AG20443 (cell line): ENCODE results near the gene LRP3.
"Not testable (repeated sequence)": the region's sequence is repeated elsewhere in the genome, so short reads cannot be mapped to it uniquely, and the experiment has no call there.

ENCODE experiments used
- DNase-seq: peaks from one replicate; pipeline ENCODE4 v3.0.0; 2012; ENCODE audit warnings: low spot score, mixed read lengths

Gene LRP3

DNA sequence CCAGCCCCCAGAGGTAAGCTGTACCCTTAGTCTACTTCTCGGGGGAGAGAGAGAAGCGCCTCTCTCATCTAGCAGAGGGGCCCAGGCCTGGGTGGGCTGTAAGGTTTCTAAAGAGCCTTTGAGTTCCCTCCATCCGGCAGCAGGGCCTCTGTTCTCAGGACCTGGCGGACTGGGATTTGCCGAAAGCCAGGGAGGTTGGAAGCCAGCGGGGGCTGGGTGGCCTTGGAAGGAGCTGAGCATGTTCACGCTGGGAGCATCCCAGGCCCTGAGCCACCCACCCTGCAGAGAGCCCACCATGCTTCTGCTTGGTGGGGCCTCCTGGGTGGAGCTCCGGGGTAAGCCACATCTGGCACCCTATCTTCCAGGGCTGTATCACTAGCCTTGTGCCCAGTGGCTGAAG lies 23.8 kb downstream of the LRP3 start:
- DNase-seq: no peak

GRCh38 chr19:33219261-33219815 lies 25.2 kb downstream of the LRP3 start:
- DNase-seq: no peak

- no peak for DNase-seq
Observed at GRCh38 chr19:33220115-33220514, 26.0 kb downstream of the LRP3 start.

GRCh38 chr19:33220735-33221134 lies 26.6 kb downstream of the LRP3 start:
- no peak for DNase-seq

GRCh38 chr19:33221638-33222037 lies 27.5 kb downstream of the LRP3 start:
- DNase-seq: no peak

GRCh38 chr19:33222255-33222654 lies 28.1 kb downstream of the LRP3 start:
- DNase-seq: not testable (repeated sequence)

DNA sequence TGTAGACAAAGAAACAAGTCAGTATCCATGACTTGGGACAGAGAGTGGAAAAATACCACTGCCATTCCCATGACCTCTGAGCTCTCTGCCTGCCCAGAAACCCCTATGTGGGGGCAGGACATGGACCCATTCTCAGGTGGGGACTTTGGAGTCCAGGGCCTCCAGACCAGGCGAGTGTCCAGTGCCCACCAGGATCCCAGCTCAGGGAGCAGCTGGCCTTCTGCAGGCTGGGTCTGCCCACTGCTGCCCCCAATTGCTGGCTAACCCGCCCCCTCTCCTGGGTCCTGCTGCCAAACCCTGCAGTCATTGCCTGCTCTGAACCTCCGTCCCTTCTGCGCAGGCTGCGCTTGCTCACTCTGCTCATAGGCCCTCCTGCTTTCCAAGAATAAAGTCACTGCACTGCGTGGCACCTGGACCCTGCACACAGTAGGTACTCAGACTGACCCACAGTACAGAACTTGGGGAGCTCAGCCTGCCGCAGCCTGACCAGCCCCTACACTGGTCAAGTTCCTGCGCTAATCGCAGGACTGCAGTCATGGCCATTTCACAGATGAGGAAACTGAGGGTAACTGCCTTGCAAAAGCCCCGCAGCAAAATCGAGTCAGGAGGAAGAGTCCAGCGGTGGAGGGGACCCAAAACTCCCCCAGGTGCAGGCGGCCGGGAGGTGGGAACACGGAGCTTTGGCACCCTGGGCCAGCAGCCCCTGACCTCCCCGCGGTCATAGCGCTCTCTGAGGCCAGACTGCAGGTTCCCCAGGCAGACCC lies 30.7 kb downstream of the LRP3 start:
- no peak for DNase-seq

GRCh38 chr19:33225458-33225926 lies 31.4 kb downstream of the LRP3 start, which contains the start of gene SLC7A10:
TSS of gene SLC7A10 (minus strand) at chr19:33225850. CDS start at chr19:33225703, 147 bp downstream.
- peak; percentile 55 for DNase-seq

GRCh38 chr19:33226550-33227241 lies 32.6 kb downstream of the LRP3 start:
- DNase-seq: no peak

GRCh38 chr19:33227242-33227650 lies 33.1 kb downstream of the LRP3 start:
- DNase-seq: no peak

DNA sequence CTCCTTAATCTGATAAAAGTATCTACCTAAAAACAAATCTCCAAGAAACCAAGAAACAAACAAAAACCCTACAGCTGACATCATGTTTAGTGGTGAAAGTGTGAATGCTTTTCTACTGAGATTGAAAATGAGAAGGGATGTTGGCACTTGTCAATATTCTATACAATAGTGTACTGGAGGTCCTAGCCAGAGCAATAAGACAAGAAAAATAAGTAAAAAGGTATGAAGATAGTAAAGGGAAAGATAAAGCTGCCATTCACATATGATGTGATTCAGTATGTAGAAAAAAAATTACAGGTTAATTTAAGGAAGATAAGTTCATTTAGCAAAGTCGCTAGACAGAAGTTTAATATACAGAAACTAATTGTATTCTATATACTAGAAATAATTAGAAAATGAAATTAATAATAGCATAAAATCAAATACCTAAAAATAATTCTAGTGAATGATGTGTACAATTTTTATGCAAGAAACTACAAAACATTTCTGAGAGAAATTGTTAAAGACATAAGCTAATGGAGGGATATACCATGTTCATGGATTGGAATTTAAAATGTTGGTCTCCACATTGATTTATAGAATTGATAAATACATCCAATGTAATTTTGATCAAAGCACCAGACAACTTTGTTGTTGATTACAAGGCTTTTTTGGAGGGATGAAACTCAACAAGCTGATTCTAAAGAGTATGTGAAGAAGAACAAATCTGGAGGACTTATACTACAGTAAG lies 33.9 kb downstream of the LRP3 start:
- DNase-seq: no peak

GRCh38 chr19:33229962-33230361 lies 35.8 kb downstream of the LRP3 start:
- DNase-seq: no peak

DNA sequence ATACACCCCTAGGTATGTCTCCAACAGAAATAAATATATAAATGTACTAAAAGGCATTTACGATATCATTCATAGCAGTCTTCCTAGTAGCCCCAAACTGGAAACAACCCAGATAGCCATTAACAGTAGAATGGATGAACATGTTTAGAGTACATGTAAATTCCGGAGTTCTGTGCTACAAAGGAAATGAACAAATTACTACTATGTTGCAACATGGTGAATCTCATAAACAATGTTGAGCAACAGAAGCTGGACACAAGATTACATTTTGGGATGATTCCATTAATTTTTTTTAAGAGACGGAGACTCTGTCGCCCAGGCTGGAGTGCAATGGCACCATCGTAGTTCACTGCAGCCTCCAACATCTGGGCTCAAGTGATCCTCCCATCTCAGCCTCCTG lies 37.4 kb downstream of the LRP3 start:
- peak; percentile 57 for DNase-seq

DNA sequence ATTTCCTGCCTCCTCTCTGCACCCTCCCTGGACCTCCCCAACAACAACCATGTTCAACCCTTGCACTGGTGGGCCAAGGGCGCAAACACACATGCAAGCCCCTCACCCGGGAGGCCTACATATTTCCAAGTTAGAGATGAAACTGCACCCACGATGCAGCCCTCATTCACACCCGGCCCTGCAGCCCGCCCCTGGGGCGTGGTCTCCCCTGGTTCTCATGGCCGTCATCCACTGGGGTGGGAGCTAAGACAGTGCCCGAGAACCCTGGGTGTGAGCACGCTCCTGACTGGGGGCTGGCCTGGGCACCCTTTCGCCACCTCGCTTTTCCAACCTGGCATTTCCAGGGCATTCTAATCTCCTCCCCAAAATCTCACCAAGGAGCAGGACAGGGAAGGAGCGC lies 38.5 kb downstream of the LRP3 start:
- no peak for DNase-seq

DNA sequence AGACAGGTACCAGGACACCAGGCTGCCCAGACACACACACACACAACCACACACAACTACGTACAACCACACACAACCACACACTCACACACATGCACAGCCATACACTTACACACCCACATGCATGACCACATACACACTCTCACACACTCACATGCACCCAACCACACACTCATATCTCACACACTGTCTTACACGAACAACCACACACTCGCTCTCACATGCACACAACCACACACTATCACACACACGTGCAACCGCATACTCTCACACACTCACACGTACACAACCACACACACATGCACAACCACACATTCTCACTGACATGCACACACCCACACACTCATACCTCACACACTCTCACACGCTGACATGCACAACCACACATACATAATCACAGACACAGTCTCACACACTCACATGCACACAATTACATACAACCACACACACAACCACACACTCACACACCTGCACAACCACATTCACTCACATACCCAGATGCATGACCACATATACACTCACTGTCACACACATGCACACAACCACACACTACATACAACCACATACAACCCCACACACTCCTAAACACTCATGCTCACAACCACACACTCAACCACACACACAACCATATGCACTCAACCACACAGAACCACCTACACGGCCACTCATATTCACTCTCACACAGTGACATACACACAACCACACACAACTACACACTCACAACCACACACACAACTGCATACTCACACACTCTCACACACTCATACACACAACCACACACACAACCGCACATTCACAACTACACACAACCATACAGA lies 39.1 kb downstream of the LRP3 start:
- DNase-seq: no peak

- DNase-seq: no peak
Observed at GRCh38 chr19:33234092-33234491, 40.0 kb downstream of the LRP3 start.

- DNase-seq: no peak
Observed at GRCh38 chr19:33234736-33235135, 40.6 kb downstream of the LRP3 start.

- DNase-seq: peak; percentile 85
Observed at GRCh38 chr19:33235269-33235995, 41.3 kb downstream of the LRP3 start.

DNA sequence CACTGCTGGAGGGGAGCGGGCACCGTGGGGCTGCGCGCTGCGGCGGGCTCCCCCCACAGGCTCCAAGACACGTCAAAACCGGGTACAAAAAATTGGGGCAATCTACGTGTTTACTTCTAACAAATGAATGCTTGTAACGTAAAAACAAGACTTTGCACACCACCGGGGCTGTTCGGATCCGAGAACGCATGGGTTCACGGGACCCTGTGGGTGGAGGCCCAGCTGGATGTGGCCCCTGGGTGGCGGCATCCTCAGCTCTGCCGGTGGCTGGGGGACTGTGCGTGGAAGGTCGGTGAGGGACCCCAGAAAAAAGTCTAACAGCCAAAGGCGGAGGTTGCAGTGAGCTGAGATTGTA lies 41.8 kb downstream of the LRP3 start:
- no peak for DNase-seq

GRCh38 chr19:33236696-33237390 lies 42.7 kb downstream of the LRP3 start:
- no peak for DNase-seq
